ENCODE results near the gene MNAT1.
"Not testable (repeated sequence)": the region's sequence is repeated elsewhere in the genome, so short reads cannot be mapped to it uniquely, and the experiment has no call there.

The MNAT1 gene

DNA sequence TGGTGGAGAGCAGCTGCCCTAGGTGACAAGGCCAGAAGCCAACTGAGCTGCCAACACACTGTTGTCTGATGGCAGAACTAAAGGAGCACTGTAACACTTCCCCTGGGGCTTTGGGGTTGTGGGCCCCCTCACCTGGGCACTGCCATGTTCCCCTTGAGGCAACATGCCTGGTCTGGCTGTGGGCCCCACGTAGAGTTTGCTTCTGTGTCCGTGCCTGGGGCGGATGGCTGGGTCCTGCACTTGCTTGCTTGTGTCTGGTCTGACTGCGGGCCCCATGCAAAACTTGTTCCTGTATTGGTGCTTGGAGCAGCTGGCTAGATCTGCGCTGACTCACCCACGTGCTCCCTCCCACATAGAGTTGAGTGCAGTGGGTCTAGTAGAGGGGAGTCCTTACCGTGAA is 78.4 kb downstream of the MNAT1 start:
- no peak for DNase-seq

GRCh38 chr14:60815371-60815770 is 80.8 kb downstream of the MNAT1 start:
- peak; percentile 12 for DNase-seq

DNA sequence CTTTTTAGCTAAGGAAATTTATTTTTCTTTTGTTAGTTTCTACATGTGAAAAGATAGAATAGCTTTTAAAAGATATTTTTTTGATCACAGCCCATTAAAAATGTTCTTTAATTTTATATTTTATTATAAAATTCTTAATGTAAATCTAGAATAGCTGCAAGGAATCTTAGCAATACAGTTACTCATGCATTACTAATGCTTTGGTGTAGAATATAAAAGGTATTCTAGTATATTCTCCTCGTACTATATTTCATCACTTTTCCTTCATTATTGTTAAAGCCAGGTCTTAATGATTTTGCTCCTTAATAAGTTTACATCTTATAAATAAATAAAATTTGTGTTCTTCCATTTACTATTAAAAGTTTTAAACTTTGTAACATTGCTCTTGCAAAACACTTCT is 82.6 kb downstream of the MNAT1 start:
- DNase-seq: no peak

GRCh38 chr14:60819575-60819974 is 85.0 kb downstream of the MNAT1 start:
- DNase-seq: no peak

DNA sequence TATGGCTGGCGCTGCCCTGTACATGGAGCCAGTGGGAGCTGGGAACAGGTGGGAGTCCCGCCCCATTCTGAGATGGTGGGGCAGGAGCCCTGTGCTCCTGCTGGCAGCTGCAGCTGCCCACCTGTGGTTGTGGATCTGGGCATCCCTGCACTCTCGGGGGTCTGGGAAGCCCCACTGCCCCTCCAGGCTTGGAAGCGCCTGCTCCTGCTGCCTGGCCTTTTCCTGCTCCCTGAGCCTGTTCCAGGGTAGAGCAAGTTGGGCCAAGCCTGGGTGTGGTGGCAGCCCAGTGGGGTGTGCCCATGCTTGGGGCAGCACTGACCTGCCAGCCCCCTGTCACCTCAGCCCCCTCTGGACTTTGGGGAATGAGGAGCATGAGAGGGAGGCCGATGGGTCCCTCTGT is 104.0 kb downstream of the MNAT1 start:
- no peak for DNase-seq

DNA sequence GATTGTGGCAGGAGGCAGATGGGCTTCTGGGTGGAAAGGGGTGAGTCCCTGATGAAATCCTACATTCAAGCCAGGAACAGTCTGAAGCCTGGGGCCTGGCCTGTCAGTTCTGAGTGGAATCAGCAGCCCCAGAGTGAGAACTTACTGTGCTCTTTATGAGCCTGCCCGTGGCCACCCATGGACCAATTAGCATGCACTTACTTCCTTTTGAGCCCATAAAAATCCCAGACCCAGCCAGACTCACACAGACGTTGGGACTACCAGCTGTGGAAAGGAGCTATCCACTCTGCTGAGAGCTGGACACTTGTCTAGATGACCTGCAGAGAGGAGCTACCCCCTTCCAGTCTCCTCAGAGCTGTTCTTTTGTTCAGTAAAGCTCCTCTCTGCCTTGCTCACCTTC is 104.5 kb downstream of the MNAT1 start:
- no peak for DNase-seq

DNA sequence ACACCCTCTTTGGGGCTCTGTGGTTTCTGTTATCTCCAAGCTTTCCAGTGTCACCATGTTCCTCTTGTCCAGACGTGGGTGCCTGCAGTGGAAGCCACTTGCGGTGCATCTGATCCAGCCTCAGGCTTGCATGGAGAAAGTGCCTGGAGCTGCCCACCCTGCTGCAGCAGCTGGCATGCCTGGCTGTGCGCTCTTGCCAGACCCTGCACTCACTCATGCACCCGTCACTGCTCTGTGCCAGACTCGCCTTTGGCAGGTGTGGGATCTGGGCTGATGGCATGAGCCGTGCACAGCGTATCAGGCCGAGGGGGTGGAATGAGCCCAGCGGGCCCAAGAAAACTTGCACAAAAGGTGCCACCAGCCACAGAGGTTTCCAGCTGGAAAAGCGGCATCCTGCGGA is 105.1 kb downstream of the MNAT1 start:
- no peak for DNase-seq

- no peak for DNase-seq
These were observed 105.8 kb downstream of the MNAT1 start for GRCh38 chr14:60840313-60840712.

DNA sequence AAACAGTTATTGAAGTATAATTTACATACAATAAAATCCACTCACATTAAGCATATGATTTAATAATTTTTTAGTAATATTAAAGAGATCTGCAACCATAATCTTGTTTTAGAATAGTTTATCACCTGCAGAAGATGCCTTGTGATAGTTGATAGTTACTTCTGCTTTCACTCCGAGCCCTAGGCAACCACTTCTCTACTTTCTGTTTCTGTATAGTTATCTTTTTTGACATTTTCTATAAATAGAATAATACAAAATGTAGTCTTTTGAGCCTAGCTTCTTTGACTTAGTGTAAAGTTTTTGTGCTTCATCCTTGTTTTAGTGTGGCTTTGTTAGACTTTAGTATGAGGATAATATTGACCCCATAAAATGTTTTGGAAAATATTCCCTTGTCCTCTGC is 111.0 kb downstream of the MNAT1 start:
- no peak for DNase-seq

DNA sequence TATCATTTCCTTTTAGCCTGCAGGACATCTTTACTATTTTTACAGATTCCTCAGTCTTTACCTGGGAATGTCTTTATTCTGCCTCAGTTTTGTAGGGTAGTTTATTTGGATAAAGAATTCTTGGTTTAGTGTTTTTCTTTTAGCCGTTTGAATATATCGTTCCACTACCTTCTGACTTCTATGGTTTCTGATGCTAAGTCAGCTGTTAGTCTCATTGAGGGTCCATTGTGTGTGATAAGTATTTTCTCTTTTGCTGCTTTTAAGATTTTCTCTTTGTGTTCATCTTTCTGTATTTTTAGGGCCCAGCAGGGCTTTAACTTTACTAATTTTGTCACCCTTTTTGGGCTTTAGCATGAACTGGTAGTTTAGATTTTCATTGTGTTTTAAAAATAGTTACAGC is 113.5 kb downstream of the MNAT1 start:
- no peak for DNase-seq

DNA sequence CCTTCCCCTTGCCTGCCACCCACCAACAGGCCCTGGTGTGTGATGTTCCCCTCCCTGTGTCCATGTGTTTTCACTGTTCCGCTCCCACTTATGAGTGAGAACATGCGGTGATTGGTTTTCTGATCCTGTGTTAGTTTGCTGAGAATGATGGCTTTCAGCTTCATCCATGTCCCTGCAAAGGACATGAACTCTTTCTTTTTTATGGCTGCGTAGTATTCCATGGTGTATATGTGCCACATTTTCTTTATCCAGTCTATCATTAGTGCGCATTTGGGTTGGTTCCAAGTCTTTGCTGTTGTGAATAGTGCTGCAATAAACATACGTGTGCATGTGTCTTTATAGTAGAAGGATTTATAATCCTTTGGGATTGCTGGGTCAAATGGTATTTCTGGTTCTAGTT is 117.1 kb downstream of the MNAT1 start:
- not testable (repeated sequence) for DNase-seq

GRCh38 chr14:60856111-60856510 is 121.5 kb downstream of the MNAT1 start:
- DNase-seq: no peak

DNA sequence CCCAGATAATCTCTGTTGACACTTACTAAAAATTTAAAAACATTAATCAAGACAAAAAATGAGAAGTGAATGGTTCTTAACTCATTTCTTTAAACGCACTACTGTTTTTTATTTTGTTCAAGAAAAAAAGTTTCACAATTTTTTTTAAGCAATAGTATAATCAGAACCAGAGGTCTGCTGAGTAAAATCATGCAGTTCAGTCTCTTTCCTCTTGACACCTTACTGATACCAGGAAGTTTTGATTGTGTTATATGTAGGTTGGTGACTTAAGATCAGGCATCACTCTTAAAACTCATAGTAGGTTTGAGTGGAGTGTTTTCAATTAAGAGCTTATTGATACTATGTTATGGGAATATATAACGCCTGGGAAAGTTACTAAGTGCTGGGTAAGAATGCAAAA is 125.0 kb downstream of the MNAT1 start:
- DNase-seq: no peak

DNA sequence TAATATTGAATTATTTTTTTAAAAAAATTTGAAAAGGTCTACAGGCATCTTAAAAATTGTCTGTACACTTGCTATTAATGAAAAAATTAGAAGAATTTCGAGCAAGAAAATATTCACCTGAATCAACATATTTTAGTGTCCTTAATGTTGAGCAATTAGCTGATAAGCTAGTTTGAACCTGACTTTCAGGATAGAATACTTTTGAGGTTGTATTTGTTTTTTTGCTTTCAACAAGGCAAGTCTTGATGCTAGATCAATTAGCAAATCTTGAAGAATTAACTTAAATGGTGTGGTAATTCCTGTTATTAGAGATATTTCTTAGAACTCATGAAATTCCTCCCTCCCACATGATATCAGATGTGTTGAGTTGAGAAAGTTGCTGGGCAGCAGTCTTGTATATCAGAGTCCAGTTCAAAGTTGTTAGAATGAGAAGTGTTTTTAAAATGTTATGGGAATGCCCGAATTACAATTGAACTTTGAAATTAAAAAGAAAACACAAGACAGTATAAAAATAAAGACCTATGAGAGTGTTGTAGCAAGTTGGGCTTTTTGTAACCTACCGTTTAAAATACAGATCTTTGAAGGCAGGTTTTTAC is 127.1 kb downstream of the MNAT1 start:
- no peak for DNase-seq

DNA sequence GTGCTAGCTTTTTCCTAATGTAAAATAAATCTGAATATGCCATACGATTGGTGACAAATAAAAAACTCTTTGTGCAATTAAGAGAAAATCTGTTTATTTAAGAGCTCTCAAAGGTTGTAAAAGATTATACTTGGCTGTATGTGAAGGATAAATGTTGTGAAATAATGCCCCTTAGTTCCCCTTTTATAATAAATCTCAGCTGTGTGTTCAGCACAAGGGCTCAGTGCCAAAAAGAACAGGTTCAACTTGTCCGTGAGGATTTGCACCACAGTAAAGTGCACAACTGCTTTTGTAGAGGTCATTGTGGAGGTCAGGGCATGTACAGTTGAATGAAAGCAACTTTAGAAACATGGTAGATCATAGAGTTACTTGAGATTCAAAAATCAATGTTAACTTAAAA is 127.7 kb downstream of the MNAT1 start:
- DNase-seq: peak; percentile 3

DNA sequence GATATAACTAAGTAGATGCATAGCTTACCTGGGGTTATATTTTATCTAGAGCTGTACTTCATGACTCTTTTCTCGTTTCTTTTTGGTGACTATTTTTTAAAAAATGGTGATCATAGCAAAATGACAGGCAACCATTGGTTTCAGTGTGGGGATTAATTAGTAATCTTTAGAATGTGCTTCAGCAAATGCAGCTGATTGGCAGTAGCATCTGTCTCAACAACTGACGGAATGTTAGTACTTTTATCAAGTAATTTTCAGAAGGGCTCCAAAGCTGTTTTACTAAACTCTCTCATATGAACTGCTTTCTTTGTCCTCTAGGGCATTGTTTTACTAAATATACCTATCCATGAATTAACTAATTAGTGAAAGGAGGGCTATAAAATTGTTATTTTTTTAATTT is 128.7 kb downstream of the MNAT1 start:
- no peak for DNase-seq

- no peak for DNase-seq
These were observed 131.0 kb downstream of the MNAT1 start for GRCh38 chr14:60865378-60866127.

DNA sequence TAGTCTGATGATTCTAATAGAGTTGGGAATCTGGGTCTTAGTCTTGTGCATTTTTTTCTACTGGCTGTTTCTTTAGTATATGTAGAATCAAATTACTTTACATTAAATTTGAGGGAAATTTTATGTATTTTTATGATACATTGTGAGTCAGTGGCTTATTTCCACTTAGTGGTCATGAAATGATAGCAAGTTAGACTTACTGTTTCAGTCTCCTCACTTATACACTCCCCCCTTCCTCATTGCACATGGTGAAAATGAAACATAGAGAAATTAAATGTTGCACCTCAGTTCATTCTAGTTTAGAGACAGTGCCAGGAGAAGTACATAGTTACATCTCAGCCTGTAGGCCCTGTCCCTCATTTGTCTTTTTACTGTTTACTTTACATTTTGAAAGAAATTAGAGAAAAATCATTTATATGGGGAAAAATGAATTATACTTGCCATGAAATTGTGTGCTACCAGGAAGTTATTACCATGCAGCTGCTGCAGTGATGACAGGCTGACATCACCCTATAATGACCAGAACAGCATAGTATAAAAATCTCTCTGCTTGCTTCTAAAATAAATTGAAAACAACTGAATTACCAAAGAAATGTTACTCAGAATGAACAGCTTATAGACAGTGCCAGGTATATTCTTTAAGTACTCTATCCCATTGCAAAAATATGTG is 133.1 kb downstream of the MNAT1 start:
- no peak for DNase-seq

GRCh38 chr14:60878121-60878520 is 143.6 kb downstream of the MNAT1 start:
- no peak for DNase-seq

DNA sequence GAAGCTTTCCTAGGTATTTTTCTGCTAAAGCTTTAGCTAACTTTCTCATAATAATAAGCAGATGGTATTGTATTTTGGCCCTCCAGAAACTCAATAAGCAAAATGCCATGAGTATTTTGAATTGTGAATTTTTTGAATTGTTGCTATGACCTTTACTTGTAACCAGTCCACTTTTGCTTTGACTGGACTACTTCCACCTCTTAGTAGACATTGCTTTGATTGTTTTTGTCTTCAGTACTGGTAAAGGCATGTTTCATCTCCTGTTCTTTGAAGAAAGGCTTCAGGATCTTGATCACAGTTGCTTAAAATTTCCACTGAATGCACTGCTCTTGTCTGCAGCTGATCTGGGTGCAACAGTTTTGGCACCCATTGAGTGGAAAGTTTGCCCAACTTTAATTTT is 144.0 kb downstream of the MNAT1 start:
- DNase-seq: no peak

DNA sequence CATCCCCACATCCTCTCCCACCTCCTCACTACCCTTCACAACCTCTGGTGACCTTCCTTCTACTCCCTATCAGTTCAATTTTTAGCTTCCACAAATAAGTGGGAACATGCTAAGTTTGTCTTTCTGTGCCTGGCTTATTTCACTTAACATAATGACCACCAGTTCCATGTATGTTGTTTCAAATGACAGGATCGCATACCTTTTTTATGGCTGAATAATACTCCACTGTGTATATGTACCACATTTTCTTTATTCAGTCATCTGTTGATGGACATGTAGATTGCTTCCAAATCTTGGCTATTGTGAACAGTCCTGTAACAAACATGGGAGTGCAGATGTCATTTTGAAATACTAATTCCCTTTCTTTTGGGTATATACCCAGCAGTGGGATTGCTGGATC is 147.7 kb downstream of the MNAT1 start:
- DNase-seq: no peak

DNA sequence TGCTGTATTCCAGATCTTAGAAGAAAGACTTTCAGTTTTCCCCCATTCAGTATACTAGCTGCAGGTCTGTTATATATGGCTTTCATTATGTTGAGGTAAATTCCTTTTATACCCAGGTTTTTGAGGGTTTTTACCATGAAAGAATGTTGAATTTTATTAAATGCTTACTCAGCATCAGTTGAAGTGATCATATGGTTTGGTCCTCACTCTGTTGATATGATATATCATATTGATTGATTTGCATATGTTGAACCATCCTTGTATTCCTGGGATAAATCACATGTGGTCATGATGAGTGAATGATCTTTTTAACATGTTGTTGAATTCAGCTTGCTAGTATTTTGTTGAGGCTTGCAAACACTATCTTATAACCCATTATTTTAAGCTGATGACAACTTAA is 149.6 kb downstream of the MNAT1 start:
- no peak for DNase-seq

DNA sequence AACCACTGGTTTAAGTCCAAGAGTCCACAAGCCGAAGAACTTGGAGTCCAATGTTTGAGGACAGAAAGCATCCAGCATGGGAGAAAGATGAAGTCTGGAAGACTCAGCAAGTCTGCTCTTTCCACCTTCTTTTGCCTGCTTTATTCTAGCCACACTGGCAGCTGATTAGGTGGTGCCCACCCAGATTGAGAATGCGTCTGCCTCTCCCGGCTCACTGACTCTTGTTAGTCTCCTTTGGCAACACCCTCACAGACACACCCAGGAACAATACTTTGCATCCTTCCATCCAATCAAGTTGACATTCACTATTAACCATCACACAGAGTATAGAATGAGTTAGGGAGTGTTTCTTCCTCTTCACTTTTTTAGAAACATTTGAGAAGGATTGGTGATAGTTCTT is 156.1 kb downstream of the MNAT1 start:
- not testable (repeated sequence) for DNase-seq

DNA sequence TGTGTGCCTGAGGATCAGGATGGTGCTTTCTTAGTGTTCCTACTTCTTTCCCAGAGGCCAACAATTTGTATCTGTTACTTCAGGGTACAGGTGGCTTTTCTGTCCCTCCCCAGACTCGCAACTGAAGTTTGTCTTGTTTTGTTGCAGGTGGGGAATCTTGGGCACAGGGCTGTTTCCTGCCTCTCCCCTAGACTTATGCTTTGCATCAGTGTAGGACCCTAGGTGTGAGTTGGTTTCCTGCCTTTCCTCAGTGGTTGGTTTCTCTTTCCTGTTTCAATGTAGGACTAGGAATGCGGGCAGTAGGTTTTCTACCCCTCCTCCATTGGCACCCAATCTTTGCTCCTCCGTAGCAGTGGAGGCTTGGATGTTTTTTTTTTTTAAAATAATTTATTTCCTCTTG is 159.3 kb downstream of the MNAT1 start:
- DNase-seq: no peak

- DNase-seq: no peak
These were observed 169.8 kb downstream of the MNAT1 start for GRCh38 chr14:60904381-60904780.
